ENCODE measurements around the gene MTPN.

The MTPN gene

DNA sequence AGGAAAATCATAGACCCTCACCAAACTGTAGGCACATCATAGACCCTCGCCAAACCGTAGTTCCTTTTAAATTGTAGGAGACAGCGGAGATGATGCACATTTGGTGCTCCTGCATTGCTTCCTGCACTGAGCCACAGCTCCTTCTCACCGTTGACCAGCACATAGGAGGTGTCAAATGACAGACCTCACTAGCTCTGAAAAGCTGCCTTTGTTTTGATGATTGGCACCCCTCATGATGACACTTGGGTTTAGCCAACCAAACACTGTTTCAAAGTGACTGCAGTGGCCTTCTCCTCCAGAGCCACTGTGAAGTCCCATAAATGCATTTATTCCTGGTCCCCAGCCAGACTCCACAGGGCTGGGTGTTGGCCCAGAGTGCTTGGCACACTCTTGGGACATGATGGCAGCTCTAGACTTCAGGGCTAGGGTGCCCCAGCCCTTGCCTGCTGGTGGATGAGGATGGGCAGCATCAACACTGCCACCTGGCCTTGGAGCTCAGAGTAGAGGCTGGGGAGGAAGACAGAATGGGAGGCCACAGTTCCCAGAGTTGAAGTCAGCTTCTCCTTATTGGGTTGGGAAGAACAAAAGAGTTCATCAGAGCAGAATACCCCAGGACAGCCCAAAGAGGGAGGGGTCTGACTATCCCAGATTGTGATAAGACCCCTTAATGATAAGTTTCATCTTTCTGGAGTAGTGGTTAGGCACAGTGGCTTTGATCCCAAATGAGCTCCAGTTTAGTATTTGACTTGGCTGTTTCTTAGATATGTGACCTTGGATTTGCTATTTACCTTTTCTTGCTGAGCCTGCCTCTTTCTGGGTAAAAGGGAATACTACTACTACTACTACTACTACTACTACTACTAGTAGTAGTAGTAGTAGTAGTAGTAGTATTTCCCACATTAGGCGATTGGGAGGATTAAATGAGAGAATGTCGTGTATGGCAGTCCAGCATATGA is 75.3 kb downstream of the MTPN start:
- Mint-ChIP-seq H3K36me3 (ENCODE audit: low read depth) (no peaks in the 10 kb centered on the region), H3K4me3 (no peak overlapping the region), H3K27ac (no peak overlapping the region), H3K4me1 (no peaks in the 10 kb centered on the region), H3K27me3 (ENCODE audit: low read depth) (no peaks in the 10 kb centered on the region), H3K9me3 (no peaks in the 10 kb centered on the region)
- TF ChIP-seq, protein P1, sequence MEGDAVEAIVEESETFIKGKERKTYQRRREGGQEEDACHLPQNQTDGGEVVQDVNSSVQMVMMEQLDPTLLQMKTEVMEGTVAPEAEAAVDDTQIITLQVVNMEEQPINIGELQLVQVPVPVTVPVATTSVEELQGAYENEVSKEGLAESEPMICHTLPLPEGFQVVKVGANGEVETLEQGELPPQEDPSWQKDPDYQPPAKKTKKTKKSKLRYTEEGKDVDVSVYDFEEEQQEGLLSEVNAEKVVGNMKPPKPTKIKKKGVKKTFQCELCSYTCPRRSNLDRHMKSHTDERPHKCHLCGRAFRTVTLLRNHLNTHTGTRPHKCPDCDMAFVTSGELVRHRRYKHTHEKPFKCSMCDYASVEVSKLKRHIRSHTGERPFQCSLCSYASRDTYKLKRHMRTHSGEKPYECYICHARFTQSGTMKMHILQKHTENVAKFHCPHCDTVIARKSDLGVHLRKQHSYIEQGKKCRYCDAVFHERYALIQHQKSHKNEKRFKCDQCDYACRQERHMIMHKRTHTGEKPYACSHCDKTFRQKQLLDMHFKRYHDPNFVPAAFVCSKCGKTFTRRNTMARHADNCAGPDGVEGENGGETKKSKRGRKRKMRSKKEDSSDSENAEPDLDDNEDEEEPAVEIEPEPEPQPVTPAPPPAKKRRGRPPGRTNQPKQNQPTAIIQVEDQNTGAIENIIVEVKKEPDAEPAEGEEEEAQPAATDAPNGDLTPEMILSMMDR (IDR thresholded peaks at IDR 0.05; ENCODE audit: unreplicated experiment in 3 of 3): no peak

DNA sequence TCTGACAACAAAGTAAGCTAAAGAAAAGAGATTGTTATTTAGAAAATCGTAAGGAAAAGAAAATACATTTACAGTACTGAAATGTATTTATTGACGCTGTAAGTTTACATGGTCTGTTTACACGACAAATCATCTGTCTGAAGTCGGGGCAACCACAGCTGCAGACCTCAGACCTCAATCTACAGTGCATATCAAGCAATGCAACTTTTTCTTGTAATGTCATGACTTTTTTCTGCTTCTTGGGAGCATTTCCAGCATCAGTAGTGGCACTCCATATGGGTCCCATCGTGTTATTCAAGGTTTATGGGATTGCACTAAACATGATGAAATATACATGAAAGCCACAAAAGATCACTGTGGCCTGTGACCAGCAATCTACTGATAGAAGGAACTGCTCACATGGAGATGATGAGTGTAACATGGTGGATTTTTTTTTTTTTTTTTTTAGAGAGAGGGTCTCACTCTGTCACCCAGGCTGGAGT is 77.1 kb downstream of the MTPN start:
- TF ChIP-seq, protein P1 (IDR thresholded peaks at IDR 0.05; ENCODE audit: unreplicated experiment in 3 of 3): no peak
- Mint-ChIP-seq H3K36me3 (ENCODE audit: low read depth) (no peaks in the 10 kb centered on the region), H3K27me3 (ENCODE audit: low read depth) (no peaks in the 10 kb centered on the region), H3K4me1 (no peaks in the 10 kb centered on the region), H3K27ac (no peak overlapping the region), H3K9me3 (no peaks in the 10 kb centered on the region), H3K4me3 (no peak overlapping the region)

DNA sequence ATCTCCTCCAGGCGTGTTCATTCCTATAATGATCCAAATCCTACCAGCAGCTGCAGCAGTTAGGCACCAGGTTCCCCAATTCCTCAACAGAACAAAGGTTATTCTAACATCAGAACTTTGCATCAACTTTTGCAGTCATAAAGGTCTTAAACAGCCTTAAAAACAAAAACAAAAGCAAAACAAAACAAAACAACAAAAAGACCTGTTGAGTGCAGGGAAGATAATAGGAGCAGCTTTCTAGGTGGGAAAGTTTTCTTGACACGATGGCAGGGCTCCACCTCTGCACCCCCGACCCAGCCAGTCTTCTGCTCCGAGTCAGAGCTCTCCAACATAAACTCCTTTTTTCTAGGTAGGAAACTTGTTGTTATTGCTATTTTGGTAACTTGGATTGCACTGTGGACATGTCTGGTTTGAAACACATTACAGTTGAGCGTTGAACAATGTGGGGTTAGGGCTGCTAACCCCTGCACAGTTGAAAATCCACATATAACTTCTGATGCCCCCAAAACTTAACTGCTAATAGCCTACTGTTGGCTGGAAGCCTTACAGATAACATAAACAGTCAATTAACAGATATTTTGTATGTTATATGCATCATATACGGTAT is 77.6 kb downstream of the MTPN start:
- TF ChIP-seq, protein P1 (IDR thresholded peaks at IDR 0.05; ENCODE audit: unreplicated experiment in 3 of 3): no peak
- Mint-ChIP-seq H3K36me3 (ENCODE audit: low read depth) (no peaks in the 10 kb centered on the region), H3K9me3 (no peaks in the 10 kb centered on the region), H3K4me1 (no peaks in the 10 kb centered on the region), H3K4me3 (no peak overlapping the region), H3K27ac (no peak overlapping the region), H3K27me3 (ENCODE audit: low read depth) (no peaks in the 10 kb centered on the region)

DNA sequence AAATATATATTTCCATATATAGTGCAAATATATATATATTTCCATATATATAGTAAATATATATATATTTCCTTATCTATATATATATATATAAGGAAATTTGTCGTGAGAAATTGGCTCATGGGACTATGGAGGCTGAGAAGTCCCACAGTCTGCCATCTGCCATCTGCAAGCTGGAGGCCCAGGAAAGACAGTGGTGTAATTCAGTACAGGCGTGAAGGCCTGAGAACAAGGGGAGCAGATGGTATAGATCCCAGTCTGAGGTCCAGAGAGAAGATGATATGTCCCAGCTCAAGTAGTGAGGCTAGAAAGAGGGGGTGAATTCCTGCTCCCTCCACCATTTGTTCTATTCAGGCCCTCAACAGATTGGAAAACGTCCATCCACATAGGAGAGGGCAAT is 78.9 kb downstream of the MTPN start:
- TF ChIP-seq, protein P1 (IDR thresholded peaks at IDR 0.05; ENCODE audit: unreplicated experiment in 3 of 3): no peak
- no peaks in the 10 kb centered on the region for H3K9me3 Mint-ChIP-seq
- H3K36me3 Mint-ChIP-seq (ENCODE audit: low read depth): no peaks in the 10 kb centered on the region
- no peak overlapping the region for H3K27ac Mint-ChIP-seq
- H3K4me3 Mint-ChIP-seq: no peak overlapping the region
- no peaks in the 10 kb centered on the region for H3K27me3 Mint-ChIP-seq (ENCODE audit: low read depth)
- H3K4me1 Mint-ChIP-seq: no peaks in the 10 kb centered on the region

DNA sequence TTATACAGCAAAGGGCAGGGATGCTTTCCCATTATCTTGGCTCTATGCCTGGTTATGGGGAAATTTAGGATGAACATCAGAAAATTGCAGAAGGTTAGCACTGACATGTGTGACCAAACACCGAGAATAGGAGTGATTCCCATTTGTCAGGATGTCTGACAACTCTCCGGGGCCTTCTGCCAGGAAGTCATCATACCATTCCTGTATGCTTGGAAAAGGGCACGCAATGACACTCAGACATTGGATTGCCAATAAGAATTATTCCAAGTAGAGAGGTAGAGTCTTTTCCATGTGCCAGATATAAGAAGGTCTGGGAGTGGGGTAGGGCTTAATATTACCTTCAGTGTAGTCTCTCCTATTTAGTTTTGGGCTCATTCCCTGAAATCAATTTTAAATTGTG is 82.3 kb downstream of the MTPN start:
- H3K4me1 Mint-ChIP-seq: no peaks in the 10 kb centered on the region
- TF ChIP-seq, protein P1 (IDR thresholded peaks at IDR 0.05; ENCODE audit: unreplicated experiment in 3 of 3): no peak
- no peaks in the 10 kb centered on the region for H3K36me3 Mint-ChIP-seq (ENCODE audit: low read depth)
- H3K27me3 Mint-ChIP-seq (ENCODE audit: low read depth): no peaks in the 10 kb centered on the region
- H3K9me3 Mint-ChIP-seq: no peaks in the 10 kb centered on the region
- no peak overlapping the region for H3K27ac Mint-ChIP-seq
- no peak overlapping the region for H3K4me3 Mint-ChIP-seq

Data from nephron (organoid).